ENCODE data around the gene HPS5.

Gene HPS5

DNA sequence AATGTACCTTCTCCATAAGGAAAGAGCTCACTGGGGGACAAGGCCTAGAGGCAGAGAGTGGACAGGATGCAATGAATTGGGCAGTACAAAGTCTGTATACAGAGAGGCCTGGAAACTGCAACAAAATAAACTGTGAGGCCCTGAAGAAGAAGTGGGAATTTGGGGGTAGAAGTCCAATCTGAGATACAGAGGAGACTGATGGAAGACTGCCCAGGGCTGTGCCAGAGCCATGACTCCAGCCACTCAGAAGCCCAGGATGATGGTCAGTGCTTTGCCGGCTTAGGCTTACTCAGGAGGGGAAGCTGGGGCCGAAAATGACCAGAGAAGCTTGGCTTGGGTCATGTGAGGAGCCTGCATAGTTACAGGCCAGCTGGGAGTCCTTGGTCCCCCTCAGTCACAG is 91.1 kb downstream of the HPS5 start:
- TF ChIP-seq, protein P1, sequence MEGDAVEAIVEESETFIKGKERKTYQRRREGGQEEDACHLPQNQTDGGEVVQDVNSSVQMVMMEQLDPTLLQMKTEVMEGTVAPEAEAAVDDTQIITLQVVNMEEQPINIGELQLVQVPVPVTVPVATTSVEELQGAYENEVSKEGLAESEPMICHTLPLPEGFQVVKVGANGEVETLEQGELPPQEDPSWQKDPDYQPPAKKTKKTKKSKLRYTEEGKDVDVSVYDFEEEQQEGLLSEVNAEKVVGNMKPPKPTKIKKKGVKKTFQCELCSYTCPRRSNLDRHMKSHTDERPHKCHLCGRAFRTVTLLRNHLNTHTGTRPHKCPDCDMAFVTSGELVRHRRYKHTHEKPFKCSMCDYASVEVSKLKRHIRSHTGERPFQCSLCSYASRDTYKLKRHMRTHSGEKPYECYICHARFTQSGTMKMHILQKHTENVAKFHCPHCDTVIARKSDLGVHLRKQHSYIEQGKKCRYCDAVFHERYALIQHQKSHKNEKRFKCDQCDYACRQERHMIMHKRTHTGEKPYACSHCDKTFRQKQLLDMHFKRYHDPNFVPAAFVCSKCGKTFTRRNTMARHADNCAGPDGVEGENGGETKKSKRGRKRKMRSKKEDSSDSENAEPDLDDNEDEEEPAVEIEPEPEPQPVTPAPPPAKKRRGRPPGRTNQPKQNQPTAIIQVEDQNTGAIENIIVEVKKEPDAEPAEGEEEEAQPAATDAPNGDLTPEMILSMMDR (IDR thresholded peaks at IDR 0.05; ENCODE audit: low read depth, low read length): no peak
- no peak overlapping the region for H3K4me3 ChIP-seq (ENCODE audit: low read depth, low read length)
- DNase-seq (ENCODE audit: low read depth, low spot score): no peak
- in situ Hi-C loops (cut with HindIII; ENCODE audit: low sequenced_read_pairs): no loop called here

GRCh38 chr11:18229501-18229900 is 92.4 kb downstream of the HPS5 start:
- in situ Hi-C loops (cut with HindIII; ENCODE audit: low sequenced_read_pairs): no loop called here
- H3K4me3 ChIP-seq (ENCODE audit: low read depth, low read length): no peak overlapping the region
- DNase-seq (ENCODE audit: low read depth, low spot score): no peak
- TF ChIP-seq, protein P1 (IDR thresholded peaks at IDR 0.05; ENCODE audit: low read depth, low read length): no peak
